Measurements from ENCODE around the gene ASB1.
"Not testable (repeated sequence)": the region's sequence is repeated elsewhere in the genome, so short reads cannot be mapped to it uniquely, and the experiment has no call there.

ASB1 gene

DNA sequence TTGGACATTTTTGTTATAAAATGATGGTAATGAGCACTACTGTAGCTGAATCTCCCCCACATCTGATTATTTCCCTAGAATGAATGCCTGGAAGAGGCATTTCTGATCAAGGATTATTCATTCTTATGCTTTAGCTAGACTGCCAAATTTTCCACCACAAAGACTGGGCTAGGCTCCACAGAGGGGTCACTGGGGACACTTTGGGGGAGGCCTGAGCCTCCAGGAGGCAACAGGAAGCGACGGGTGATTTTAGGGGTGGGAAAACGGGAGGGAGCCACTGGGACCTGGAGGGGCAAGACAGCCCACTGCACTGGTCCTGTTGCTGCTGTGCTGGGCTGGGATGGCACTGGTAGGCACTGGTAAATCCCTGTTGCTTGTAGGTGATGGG is 2.4 kb upstream of the ASB1 start:
- no peak for DNase-seq

DNA sequence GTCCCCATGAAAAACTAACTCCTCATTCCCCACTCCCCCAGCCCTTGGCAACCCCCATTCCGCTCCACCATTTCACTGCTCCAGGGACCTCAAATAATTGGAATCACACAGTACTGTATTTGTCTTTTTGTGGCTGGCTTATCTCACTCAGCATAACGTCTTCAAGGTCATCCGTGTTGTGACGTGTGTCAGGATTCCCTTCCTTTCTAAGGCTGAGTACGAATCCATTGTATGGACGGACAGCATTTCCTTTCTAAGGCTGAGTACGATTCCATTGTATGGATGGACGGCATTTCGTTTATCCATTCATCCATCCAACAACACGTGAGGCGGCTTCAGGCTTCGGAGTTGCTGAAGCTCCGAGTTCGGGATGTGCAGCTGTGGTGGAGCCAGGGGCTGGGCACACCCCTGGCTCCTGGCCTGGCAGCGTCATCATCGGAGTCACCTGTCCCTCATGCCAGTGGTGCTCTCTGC is 1.2 kb upstream of the ASB1 start:
- no peak for DNase-seq

DNA sequence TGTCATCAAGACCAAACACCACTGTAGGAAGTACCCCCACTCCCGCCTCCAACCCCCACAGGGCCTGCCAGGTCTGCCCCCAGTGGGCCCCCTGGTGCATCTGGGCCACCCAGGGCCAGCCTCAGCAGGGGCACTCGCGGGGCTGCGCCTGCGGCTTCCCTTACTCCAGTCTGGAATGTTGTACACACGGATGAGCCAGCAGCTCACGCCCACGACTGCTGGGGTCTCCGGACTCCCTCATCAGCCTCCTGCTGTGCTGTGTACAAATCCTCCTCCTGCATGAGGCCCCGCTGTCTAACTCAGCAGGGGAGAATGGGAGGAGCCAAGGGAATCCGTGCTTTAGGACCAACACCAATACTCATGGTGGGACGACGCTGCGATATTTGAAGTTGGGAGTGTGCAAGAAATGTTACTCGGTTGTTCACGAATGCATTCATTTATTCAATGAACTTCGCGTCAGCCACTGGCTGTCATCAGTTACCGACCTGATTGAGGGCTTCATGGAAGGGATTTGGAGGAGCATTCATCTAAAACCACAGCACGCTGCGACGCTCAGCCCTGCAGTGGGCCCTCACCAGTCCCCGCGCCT is 654 bp upstream of the ASB1 start:
- DNase-seq, result peak; percentile 23

DNA sequence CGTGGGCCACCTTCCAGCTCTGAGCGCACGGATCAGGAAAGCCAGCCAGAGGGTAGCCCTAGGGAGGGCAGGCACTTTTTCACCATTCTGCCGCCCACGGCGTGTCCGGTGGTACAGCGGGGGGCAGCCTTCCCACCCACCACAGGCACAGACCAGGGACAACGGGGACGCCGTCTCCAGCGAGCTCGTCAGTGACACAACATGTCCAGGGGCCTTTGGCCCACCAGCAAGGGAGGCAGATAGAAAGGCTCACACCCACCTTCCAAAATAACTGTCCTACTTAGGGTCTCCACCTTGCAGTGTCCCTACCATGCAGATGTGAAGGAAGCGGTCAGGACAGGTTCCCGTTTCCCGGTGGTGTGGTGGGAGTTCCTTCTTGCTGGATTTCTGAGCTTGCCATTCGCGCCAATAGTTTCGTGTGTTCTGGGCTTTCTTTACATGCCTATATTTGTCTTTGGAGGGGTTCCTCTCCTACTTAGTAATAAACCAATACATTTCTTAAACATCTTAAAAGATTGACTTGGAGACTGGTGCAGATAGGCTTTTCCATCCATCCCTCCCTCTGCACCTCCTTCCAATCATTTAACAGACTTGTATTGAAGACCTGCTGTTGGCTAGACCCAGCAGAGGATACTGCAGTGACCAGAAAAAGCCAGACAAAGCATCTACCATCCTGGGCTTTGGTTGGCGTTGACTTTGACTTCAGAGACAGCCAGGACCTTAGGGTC is 872 bp downstream of the ASB1 start:
- DNase-seq, result no peak

DNA sequence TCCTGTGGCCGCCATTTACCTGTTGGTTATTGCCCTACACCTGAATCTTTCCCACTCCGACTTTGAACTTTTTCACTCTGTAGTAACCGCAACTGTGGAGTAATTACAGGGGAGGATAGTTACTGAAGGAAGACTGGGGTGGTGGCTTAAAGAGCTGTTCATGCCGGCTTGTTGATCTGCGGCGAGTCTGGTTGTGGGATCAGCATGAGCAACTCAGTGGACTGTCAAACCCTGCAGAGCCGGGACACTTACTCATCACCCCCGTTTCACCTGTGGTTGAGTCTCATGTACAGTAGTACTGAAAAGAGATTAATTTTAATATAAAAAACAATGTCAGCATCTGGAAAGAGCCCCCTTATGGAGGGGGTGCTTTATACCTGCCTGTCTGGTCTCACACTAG is 2.1 kb downstream of the ASB1 start:
- no peak for DNase-seq

- DNase-seq, result no peak
These were observed 4.1 kb downstream of the ASB1 start for GRCh38 chr2:238430781-238431180.

DNA sequence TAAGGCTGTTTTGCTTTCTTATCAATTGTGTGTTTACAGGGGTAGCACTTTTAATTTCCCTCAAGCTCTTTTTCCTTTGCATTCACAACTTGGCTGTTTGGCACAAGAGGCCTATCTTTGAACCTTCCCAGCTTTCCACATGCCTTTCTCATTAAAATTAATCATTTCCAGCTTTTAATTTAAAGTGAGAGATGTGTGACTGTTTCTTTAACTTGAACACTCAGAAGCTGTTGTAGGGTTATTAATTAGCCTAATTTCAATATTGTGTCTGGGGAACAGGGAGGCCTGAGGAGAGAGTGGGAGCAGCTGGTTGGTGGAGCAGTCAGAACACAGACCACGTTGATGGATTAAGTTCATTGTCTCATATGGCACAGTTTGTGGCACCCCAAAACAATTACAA is 4.7 kb downstream of the ASB1 start:
- DNase-seq, result no peak

DNA sequence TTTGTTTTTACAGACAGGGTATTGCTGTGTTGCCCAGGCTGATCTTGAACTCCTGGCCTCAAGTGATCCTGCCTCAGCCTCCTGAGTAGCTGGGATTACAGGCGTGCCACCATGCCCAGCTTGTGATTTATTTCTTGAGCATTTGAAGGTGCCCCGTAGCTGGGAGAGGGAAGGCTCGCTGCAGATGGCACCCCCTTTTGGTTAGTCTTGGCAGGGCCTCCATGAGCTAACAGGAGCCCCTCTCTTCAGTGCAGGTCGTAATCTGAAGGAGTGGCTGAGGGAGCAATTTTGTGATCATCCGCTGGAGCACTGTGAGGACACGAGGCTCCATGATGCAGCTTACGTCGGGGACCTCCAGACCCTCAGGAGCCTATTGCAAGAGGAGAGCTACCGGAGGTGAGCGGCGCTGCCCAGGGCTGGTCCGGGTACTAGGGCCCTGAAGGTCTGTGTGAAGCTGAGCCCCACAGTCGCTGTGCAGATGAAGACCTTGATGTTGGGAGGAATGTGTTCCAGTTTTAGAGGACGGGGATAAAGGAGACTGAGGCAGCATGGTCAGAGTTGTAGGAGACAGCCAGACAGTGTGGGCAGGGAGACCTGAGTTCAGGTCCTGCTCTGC is 6.7 kb downstream of the ASB1 start:
- DNase-seq, result no peak

DNA sequence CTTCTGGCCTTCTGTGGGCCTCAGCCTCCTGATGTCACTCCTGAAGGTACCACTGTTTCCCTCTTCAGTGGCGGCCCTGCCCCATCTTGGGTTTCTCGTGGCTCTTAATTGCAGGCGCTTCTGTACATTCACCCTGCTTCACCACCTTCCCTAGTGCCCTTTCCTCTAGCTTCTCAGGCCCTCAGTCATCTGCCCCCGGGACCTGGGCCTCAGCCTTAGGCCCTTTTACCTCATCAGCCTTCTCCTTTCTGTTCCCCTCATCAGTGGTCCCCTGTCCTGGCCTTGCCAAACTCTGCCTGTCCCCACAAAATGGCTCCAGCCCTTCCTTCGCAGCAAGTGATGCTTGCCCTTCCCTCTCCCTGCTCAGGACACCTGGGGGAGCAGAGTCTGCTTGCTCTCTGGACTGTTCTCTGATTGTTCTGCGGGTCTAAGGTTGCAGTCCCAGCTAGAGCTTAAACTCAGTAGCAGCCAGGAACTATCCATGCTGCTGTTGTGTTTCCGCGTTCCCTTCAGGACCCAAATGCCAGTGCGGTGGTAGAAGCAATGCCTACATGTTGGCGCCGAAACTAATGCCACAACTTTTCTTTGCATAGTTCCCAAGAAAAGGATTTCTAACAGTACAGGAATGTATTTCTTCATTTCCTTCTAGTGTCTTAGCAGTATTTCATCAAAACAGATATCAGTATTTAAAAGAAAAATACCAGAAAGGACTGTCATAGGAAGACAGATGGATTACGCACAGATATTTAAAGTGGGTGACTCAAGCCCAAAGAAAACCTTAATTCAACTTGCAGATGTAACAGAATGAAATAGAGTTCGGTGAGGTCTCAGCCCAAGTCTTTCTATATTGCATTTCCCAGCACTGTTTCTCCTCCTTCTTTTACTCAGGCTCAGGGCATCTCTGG is 7.5 kb downstream of the ASB1 start:
- DNase-seq, result no peak

DNA sequence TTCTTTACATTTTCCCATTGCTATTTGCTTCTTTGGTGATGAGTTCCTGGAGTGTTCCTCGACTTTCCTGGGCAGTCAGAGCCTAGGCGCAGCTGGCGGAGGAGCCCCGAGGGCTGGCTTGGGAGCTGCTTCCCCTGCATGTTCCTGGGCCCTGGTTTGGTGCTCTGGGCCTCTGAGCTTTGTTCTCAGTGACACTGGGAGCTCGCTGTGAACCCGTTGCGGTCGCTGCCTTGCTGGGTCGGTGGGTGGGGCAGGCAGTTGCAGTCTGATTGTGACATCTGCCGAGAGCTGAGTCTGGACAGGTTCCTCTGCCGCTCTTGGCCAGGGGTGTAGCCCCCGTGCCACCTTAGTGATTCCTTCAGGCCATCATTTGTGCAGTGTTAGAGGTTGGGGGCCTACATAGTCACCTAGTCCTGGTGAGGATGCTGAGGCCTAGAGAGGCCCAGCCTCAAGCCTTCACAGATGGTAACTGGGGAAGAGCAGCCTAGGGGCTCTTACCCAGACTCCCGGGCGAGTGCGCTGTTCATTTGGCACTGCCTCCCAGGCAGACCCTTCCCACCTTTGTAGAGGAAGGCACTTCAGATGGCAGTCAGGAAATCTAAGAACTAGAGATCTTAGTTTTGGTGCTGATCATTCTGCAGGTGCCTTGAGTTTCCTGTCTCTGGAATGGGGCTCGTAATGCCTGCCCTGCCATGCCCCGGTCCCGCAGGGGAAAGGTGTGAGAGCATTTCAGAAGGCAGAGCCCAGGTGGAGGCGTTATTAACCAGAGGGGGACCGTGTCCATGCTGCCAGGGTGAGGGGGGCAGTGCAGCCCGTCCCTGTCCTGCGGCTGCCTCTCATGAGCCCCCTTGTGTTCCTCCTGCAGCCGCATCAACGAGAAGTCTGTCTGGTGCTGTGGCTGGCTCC is 8.4 kb downstream of the ASB1 start:
- no peak for DNase-seq

- DNase-seq, result no peak
These were observed 9.0 kb downstream of the ASB1 start for GRCh38 chr2:238435752-238436096.

GRCh38 chr2:238438856-238439849 is 12.4 kb downstream of the ASB1 start:
- DNase-seq, result no peak

DNA sequence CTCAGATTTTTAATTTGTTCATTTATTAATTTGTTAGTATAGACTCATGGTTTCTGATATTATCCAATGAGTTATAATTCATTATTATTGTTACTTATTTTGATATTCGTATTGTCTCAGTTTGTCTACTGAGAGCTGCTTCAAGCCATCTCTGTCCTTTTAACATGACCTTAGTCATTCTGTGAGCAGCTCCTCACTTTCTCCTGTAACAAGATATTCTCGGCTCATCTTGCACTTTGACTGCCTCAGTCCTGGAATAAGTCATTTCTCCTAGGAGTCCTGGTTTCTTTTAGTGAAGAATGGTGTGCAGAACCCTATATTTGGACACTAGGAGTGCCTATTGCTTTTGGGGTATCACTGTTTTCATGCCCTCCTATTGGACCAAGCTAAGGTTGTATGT is 13.2 kb downstream of the ASB1 start:
- no peak for DNase-seq

GRCh38 chr2:238440331-238440730 is 13.6 kb downstream of the ASB1 start:
- DNase-seq, result no peak

- DNase-seq, result no peak
These were observed 14.0 kb downstream of the ASB1 start for GRCh38 chr2:238440767-238441166.

- no peak for DNase-seq
These were observed 14.8 kb downstream of the ASB1 start for GRCh38 chr2:238441262-238442114.

DNA sequence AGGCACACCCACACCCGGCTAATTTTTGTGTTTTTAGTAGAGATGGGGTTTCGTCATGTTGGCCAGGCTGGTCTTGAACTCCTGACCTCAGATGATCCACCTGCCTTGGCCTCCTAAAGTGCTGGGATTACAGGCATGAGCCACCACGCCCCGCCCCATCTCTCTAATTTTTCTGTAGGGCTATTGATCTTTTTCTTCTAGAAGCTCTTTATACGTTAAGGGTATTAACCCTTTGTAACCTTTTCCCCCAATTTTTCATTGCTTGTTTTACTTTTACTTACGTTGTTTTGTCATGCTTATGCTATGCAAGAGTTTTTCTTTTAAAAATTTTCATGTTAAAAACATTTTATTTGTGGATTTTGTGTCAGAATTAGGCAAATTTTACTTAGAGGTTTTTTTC is 15.5 kb downstream of the ASB1 start:
- DNase-seq, result not testable (repeated sequence)

DNA sequence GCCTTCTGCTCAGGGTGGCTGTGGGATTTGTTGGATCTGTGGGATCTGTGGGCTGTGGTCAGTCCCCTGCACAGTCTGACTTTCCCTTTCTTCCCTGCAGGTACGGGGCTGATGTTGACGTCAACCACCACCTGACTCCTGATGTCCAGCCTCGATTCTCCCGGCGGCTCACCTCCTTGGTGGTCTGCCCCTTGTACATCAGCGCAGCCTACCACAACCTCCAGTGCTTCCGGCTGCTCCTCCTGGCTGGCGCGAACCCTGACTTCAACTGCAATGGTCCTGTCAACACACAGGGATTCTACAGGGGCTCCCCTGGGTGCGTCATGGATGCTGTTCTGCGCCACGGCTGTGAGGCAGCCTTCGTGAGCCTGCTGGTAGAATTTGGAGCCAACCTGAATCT is 17.5 kb downstream of the ASB1 start:
- DNase-seq, result no peak

GRCh38 chr2:238445409-238446190 is 18.9 kb downstream of the ASB1 start:
- DNase-seq, result no peak

Data from SIG-M5 (cell line).